Activated CD8-positive, alpha-beta memory T cell treated with anti-CD3 and anti-CD28 coated beads, Interleukin-2, amount 50 U/mL, for 4 hours (primary cell): ENCODE measurements around the gene UNC13D.

Experiments used
- DNase-seq: peaks from one replicate; pipeline ENCODE4 v3.0.0-alpha.2; 2020

The UNC13D gene

GRCh38 chr17:75849724-75850123 lies 5.5 kb upstream of the UNC13D start:
- no peak for DNase-seq

GRCh38 chr17:75849279-75849646 lies 5.1 kb upstream of the UNC13D start:
- no peak for DNase-seq

GRCh38 chr17:75848523-75849278 lies 4.5 kb upstream of the UNC13D start:
- peak; percentile 85 for DNase-seq

GRCh38 chr17:75847614-75848522 lies 3.7 kb upstream of the UNC13D start:
- DNase-seq: no peak

- no peak for DNase-seq
Measured at GRCh38 chr17:75846692-75847613, 2.7 kb upstream of the UNC13D start.

- no peak for DNase-seq
Measured at GRCh38 chr17:75845933-75846691, 1.9 kb upstream of the UNC13D start.

- DNase-seq: peak; percentile 60
Measured at GRCh38 chr17:75845058-75845711, 981 bp upstream of the UNC13D start.

GRCh38 chr17:75844530-75845057 lies 390 bp upstream of the UNC13D start:
- DNase-seq: no peak

- DNase-seq: no peak
Measured at GRCh38 chr17:75842963-75843576, 1.1 kb downstream of the UNC13D start.

- no peak for DNase-seq
Measured at GRCh38 chr17:75842411-75842810, 1.8 kb downstream of the UNC13D start.

GRCh38 chr17:75840799-75841164 lies 3.4 kb downstream of the UNC13D start:
- no peak for DNase-seq

GRCh38 chr17:75839942-75840798 lies 4.0 kb downstream of the UNC13D start:
- no peak for DNase-seq

- DNase-seq: no peak
Measured at GRCh38 chr17:75838410-75838809, 5.8 kb downstream of the UNC13D start.

GRCh38 chr17:75837899-75838298 lies 6.3 kb downstream of the UNC13D start:
- no peak for DNase-seq

- no peak for DNase-seq
Measured at GRCh38 chr17:75836605-75837004, 7.6 kb downstream of the UNC13D start.

GRCh38 chr17:75835654-75835987 lies 8.6 kb downstream of the UNC13D start:
- DNase-seq: no peak

GRCh38 chr17:75834928-75835653 lies 9.1 kb downstream of the UNC13D start:
- no peak for DNase-seq

GRCh38 chr17:75834279-75834920 lies 9.8 kb downstream of the UNC13D start:
- no peak for DNase-seq
